HG03196 (cell line): Measurements from ENCODE around the gene SRRM3.
"Not testable (repeated sequence)": the region's sequence is repeated elsewhere in the genome, so short reads cannot be mapped to it uniquely, and the experiment has no call there.

Source experiments
- ATAC-seq: cut with Tn5 transposase; IDR thresholded peaks from one replicate; pipeline ENCODE4 v1.9.1; 2021; ENCODE audit not compliant: unreplicated experiment

The SRRM3 gene

DNA sequence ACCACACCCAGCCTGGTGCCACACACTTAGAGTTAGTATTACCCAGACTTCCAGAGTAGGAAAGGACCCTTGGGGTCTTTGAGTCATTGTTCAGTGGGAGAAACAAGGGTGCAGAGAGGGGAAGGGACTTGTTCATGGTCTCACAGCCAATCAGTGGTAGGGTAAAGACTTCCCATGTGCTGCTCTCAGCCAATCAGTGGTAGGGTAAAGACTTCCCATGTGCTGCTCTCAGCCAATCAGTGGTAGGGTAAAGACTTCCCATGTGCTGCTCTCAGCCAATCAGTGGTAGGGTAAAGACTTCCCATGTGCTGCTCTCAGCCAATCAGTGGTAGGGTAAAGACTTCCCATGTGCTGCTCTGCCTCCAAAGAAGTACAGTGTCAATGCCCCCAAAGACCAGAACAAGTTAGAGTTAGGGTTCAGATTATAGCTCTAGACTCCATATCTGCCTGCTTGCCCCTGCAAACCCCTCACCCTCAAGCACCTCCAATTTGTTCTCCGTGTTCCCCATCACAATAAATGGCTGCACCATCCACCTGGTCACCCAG, 25.3 kb downstream of the SRRM3 start:
- not testable (repeated sequence) for ATAC-seq

DNA sequence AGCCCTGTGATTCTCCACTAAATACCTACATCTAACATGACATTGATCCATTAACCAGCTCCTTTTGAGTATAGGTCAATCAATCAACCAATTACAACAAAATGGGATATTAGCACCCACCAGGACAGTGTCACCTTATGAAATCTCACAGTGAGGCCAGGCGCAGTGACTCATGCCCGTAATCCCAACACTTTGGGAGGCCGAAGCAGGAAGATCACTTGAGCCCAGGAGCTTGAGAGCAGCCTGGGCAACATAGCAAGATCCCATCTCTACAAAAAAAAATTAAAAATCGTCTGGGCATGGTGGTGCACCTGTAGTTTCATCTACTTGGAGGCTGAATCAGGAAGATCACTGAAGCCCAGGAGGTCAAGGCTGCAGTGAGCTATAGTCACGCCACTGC, 28.5 kb downstream of the SRRM3 start:
- no peak for ATAC-seq

DNA sequence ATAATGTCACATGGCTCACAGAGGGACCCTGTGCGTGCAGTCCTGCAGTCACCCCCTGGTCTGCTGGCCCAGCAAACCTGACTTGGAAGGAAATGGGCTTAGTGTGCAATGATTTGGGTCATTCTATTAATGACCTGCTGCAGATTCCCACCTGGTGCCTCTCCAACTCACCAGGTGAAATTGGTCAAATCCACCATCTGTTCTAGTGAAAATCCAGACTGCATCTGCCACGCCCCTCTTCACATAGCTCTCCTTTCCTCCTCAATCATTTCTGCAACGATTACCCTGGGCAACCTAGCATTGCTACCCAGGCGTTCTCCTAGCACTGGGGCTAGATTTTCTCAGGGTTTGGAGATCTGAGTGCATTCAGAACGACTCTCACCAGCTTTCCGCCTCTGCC, 29.4 kb downstream of the SRRM3 start:
- ATAC-seq: no peak

DNA sequence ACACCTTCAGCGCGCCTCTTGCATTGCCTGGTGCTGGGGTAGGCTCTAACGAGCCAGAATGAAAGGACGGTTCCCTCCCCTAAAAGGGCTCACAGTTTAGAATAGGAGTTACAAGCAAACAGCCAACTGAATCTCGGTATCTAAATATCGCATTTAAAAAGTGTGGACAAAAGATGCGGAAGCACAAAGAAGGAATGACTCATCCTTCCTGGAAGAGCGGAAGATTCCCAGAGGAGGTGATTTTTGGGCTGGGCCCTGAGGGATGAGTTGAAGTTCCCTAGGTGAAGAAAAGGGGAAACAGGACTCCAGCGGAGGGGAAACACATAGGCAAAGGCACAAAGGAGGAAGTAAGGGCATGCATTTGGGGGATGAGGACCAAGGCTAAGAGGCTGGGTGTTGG, 29.9 kb downstream of the SRRM3 start:
- ATAC-seq: no peak

DNA sequence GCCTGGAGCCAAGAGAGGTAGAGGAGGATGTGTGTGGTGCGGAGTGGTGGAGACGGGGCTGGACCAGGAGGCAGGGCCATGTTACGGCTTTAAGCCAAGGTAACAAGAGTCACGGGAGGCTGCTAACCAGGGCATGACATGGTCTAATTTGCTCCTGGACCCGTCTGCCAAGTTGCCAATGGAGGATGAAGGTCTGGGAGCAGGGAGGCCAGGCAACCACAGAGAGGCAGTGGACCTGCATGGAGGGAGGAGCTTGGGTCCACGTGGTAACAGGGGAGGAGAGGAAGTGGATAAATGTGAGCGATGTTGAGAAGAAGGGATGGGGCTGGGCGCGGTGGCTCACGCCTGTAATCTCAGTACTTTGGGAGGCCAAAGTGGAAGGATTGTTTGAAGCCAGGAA, 31.0 kb downstream of the SRRM3 start:
- ATAC-seq: no peak

DNA sequence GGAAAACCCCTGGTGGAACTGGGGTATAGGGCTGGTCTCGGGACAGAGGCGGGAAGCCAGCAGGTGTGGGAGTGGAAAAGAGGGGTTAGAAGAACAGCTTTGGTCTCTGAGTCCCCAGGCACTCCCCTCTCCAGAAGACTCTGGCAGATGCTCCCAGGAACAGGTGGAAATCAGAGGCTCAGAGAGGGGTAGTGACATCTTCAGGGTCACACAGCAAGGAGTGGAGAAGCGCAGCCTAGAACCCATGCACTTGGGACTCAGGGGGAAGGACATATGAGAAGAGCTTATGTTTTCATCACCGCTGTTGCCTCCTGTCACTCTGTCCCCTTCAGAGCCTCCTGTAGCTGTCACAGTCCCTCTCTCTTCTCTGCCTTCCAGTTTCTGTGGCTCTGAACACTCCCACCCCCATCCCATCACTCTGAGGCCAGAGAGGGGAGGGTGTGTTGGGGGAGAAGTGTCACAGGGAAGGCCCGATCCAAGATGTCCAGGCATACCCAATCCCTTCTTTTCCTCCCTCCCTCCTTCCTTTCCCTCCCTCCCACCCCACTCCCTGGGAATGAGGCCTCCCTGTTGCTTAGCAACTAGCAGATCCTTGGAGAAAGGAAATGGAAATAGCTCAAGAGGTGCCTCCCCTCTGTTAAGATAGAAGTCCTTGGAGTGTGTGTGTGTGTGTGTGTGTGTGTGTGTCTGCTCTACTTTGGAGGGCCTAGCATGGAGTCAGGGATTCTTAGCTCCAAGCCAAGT, 32.0 kb downstream of the SRRM3 start:
- no peak for ATAC-seq

DNA sequence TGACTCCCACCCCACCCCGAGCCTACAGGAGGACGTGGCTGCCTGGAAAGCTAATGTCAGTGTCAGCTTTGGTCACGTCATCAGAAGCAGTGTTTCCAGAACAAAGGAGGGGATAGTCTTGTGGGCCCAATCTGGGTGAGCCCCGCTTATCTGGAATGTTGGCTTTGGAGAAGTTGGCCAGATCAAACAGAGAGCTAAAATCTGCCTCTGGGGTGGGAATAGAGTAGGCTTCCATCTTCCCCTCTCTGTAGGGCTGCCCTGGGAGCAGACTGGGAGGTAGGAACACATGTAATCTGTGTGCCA, 32.5 kb downstream of the SRRM3 start:
- ATAC-seq: no peak

DNA sequence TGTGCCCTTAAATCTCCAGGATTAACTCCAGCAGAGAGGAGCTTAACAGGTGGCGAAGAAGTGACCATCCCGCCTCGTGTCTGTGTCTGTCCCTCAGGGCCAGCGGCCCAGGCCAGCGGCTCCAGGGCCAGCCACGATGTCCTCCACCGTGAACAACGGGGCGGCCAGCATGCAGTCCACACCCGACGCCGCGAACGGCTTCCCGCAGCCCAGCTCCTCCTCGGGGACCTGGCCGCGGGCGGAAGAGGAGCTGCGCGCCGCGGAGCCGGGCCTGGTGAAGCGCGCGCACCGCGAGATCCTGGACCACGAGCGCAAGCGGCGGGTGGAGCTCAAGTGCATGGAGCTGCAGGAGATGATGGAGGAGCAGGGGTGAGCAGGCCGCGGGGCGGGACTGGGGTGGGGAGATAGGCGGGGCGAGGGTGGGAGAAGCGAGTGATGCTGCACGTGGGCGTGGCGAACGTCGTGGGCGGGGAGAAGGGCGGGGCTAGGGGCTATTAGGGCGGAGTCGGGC, 33.3 kb downstream of the SRRM3 start:
- no peak for ATAC-seq

DNA sequence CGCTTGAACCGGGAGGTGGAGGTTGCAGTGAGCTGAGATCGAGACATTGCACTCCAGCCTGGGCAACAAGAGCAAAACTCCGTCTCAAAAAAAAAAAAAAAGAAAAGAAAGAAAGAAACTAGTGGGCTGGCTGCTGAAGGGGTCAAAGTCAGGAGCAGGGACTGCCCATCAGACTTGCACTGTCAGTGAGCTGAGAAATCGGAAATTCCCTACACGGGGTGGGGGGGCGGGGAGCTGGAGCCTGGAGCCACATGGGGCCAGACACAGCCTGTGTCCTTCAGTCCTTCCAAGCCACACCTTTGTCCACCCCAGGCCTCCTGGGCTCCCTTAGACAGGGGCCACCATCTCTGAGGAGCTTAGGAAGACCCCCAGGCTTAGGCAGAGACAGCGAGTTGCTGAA, 34.5 kb downstream of the SRRM3 start:
- no peak for ATAC-seq

DNA sequence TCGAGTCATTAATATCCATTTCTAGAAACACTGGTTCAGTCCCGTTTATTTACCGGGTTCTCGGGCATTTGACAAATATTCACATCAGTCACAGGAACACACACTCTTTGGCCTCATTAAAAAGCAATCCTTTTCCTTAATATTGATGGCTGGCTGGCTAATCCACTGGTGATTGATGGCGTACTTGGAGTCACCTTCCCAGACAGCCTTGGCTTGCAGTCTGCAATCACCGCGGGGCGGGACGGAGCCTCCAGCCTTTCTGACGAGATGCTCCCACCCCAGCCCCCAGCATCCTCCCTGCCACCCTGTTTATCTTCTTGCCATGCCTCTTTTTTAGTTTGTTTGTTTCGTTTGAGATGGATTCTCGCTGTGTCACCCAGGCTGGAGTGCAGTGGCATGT, 36.6 kb downstream of the SRRM3 start:
- ATAC-seq: no peak

DNA sequence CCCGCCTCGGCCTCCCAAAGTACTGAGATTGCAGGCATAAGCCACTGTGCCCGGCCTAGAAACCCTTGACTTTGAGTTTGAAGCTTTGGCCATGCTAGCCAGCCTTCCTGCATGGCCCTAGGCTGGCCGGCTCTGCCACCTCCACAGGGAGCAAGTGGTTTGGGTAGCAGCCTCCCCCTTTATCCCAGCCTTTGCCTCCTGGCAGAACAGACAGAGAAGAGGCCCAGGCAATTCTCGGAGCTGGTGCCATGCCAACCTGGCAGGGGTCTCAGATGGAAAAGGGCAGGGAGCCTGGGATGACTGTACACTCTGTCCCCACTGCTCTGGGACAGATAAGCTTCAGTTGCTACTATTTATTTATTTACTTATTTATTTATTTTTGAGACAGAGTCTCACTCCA, 39.4 kb downstream of the SRRM3 start:
- no peak for ATAC-seq

DNA sequence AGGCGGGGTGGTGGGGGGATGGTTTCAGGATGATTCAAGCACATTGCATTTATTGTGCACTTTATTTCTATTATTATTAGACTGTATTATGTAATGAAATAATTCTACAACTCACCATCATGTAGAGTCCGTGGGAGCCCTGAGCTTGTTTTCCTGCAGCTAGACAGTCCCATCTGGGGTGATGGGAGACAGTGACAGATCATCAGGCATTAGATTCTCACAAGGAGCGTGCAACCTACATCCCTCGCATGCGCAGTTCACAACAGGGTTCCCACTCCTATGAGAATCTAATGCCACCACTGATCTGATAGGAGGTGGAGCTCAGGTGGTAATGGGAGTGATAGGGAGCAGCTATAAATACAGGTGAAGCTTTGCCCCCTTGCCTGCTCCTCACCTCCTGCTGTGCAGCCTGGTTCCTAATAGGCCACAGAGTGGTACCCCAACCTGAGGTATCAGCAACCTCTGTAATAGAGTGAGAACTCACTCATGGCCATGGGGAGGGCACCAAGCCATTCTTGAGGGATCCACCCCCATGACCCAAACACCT, 40.9 kb downstream of the SRRM3 start:
- ATAC-seq: not testable (repeated sequence)

DNA sequence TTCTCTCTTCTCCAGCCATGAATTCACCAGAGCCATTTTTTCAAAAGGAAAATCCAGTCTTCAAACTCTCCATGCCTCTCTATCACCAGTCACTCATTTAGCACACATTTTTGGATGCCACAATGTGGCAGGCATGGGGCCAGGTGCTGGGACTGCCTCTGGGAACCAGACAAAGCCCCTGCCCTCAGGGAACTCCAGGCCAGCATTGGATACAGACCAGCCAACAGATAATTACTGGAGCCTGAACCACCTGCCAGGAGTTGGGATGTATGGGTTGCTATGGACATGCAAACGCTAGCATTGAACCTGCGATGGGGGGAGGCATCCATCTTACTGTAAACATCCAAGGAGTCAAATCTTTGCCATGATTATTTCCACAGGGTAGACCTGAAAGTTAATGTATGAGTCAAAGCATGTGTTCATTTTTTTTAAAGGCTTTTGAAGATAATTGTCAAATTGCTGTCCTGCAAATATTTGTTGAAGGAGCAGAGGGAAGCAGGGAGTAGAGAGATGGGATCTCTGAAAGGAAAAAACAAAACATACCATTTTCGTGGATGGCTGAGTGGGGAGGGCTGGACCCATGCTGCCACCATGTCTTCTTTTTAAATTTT, 43.2 kb downstream of the SRRM3 start:
- ATAC-seq: no peak

DNA sequence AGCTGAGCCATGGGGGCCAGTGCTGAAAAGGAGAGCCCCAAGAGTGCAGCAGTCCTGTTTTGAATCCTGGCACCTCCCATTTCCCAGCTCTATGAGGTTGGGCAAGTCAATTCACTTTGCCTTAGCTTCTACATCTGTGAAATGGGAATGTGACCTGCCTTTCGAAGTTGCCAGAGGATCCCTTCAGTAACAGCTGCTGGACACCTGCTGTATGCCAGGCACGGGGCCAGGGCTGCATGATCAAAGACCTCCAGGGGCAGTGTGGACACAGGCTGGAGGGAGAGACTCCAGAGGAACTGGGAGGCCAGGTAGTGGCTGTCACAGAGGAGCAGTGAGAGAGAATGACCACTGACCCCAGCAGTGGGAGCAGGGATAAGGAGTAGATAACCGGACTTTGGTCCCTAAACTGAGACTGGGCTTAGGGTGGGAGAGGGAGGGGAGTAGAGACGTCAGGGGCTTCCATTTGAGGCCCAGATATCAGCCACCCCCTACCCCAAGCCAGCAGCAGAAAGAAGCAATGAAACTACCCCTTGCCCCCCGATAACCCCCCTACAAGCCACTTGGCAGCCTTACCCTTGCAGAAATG, 45.2 kb downstream of the SRRM3 start:
- no peak for ATAC-seq

DNA sequence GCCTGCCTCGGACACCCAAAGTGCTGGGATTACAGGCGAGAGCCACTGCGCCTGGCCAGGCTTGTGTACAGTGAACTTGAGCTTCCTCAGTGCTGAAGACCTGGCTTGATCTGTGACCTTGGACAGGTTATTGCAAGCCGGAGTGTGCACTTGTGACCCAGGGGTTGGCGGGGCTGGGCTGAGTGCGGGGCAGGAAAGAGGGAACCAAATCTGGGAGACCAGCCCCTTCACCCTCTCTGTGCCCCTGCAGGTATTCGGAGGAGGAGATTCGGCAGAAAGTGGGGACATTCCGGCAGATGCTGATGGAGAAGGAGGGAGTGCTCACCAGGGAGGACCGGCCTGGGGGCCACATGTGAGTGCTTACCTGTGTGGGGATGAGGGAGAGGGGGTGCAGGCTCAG, 46.2 kb downstream of the SRRM3 start:
- no peak for ATAC-seq

DNA sequence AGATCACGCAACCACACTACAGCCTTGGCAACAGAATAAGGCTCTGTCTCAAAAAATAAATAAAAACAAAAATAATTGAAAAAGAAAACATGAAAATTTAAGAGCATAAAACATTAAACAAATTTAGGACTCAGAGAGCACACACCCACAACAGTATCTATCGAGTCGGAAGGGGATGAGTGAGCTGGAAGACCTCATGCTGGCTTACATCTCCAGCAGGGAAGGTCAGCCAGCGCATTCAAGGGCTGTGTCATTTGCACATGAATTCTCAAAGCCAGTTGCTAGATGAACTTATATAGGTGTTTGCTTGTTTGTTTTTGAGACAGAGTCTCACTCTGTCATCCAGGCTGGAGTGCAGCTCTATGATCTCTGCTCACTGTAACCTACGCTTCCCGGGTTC, 50.3 kb downstream of the SRRM3 start:
- no peak for ATAC-seq

DNA sequence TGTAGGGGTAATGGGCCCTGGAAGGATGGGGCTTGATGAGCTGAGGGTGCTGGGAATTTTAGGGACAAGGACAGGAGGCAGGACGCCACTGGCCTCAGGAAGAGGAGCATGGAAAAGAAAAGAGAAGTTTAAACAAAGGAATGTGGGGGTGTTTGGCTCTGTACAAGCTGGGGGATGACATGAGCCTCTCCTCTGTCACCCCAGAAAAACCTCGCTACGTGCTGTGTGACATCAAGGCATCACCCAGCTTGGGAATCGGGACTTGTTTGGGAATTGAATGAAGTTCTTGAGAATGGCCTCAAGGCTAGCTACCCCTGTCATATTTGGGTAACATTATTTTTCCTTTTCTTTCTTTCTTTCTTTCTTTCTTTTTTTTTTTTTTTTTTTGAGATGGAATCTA, 53.1 kb downstream of the SRRM3 start:
- no peak for ATAC-seq

DNA sequence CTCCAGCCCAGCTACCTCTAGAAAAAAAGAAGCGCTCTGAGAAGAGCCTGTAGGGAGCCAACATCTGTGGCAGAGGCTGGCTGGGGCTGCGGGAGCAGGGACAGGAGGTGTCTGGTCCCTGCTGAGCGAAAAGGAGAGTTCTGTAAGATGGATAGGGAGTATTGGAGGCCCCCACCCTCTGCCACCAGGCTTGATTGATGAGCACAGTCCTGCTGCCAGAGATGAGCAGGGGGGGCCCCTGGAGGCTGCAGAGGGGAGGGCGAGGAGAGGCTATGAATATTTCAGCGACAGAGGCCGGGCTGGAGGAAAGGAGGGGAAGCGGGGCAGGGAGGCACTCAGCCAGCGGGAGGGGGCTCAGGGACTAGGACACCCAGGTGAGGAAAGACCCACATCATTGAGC, 56.3 kb downstream of the SRRM3 start:
- ATAC-seq: no peak

DNA sequence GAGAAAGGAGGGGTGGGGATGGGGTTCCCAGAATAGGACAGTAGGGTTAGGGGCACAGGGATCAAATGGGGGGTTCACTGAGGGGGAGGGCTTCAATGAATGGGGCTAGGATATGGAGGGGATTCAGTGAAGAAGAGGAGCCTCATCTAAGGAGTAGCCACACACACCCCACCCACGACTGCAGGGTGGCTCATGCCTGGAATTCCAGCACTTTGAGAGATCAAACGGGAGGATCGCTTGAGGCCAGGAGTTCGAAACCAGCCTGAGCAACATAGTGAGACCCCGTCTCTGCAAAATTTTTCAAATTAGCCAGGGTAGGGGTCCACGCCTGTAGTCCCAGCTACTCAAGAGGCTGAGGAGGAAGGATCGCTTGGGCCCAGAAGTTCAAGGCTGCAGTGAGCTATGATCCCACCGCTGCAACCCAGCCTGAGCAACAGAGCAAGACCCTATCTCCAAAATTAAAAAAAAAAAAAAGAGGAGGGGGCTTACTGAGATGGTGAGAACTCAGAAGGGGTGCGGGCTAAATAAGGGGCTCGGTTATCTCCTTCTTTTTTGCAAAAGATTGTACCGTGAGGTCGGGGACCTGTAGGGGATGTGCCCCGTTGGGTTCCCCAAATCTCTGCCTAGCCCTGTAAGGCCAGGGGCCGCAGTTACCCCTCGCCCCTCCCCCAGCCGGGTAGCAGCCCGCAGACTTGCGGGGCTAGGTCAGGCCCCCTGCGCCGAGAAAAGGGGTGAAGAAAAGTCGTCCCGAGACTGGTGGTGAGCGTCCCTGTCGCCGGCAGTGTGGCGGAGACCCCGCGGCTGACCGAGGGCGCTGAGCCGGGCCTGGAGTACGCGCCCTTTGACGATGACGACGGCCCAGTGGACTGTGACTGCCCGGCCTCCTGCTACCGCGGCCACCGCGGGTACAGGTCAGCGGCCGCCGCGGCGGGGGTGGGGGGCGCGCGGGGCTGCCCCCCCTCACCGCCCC, 57.7 kb downstream of the SRRM3 start:
- no peak for ATAC-seq

DNA sequence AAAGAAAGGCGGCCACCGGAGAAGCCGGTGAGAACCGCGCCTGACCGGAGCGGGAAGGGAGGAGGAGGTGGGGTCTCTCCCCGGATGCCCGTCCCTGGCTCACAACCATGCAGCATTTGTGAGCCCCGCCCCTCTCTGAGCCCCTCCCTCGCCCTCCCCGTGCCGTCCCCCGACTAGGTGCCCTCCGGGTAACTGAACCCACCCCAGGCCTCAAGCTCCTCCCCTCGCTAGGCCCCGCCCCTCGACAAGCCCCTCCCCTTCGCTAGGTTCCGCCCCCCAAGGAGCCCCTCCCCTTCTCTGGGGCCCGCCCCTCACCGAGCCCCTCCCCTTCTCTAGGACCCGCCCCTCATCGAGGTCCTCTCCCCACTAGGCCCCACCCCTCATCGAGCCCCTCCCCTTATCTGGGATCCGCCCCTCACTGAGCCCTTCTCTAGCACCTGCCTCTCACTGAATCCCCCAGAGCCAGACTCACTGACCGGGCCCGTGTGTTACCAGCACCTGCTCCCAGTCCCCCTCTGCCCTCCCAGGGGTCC, 58.5 kb downstream of the SRRM3 start:
- ATAC-seq: no peak

DNA sequence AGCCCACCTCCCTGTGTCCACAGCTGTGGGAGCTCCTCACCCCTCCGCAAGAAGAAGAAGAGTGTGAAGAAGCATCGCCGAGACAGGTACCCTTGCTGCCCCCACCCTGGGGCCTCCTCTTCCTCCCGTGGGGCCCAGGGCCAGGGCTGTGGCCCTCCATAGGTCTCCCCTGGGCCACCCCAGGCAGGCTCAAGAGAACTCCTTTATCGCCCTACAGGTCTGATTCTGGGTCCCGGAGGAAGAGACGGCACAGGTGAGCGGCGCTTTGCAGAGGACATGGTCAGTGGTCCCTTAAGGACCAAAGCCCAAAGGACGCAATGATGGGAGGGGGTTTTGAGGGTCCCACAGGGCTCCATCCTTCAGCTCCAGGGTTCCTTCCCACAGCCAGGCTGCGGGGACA, 59.6 kb downstream of the SRRM3 start:
- ATAC-seq: no peak
